ENCODE measurements around the gene DGKA. TPM values are rescaled to one million over a fixed set of nuclear protein-coding genes. Genes with fewer than 3 reads are reported as not detected.

The DGKA gene
- total RNA-seq, 2 donors from 2014 or later: 282 to 502 TPM

- Mint-ChIP-seq H3K9me3 (no peaks in the 10 kb centered on the region), H3K4me1 (peaks cover 78% of the 10 kb centered on the region), H3K36me3 (ENCODE audit: low read depth) (peaks cover 100% of the 10 kb centered on the region), H3K27me3 (no peaks in the 10 kb centered on the region), H3K4me3 (peak overlapping the region; percentile 98), H3K27ac (peak overlapping the region; percentile 99)
- ATAC-seq (replicated peaks): peak; percentile 42
Measured at GRCh38 chr12:55938826-55939501, 8.0 kb downstream of the DGKA start.

GRCh38 chr12:55940065-55940732, 9.2 kb downstream of the DGKA start:
- H3K9me3 Mint-ChIP-seq: no peaks in the 10 kb centered on the region
- peaks cover 69% of the 10 kb centered on the region for H3K4me1 Mint-ChIP-seq
- no peaks in the 10 kb centered on the region for H3K27me3 Mint-ChIP-seq
- peak; percentile 83 for ATAC-seq (replicated peaks)
- H3K4me3 Mint-ChIP-seq: peak overlapping the region; percentile 98
- peak overlapping the region; percentile 99 for H3K27ac Mint-ChIP-seq
- H3K36me3 Mint-ChIP-seq (ENCODE audit: low read depth): peaks cover 100% of the 10 kb centered on the region

- Mint-ChIP-seq H3K27ac (peak overlapping the region; percentile 37), H3K27me3 (no peaks in the 10 kb centered on the region), H3K36me3 (ENCODE audit: low read depth) (peaks cover 100% of the 10 kb centered on the region), H3K9me3 (no peaks in the 10 kb centered on the region), H3K4me3 (no peak overlapping the region), H3K4me1 (peaks cover 66% of the 10 kb centered on the region)
- ATAC-seq (replicated peaks): no peak
Measured at GRCh38 chr12:55942055-55942454, 11.1 kb downstream of the DGKA start.

GRCh38 chr12:55942577-55943136, 11.7 kb downstream of the DGKA start:
- Mint-ChIP-seq H3K27me3 (no peaks in the 10 kb centered on the region), H3K4me3 (no peak overlapping the region), H3K27ac (peak overlapping the region; percentile 37), H3K4me1 (peaks cover 65% of the 10 kb centered on the region), H3K36me3 (ENCODE audit: low read depth) (peaks cover 100% of the 10 kb centered on the region), H3K9me3 (no peaks in the 10 kb centered on the region)
- ATAC-seq (replicated peaks): no peak

- no peaks in the 10 kb centered on the region for H3K9me3 Mint-ChIP-seq
- peak overlapping the region; percentile 64 for H3K27ac Mint-ChIP-seq
- peak overlapping the region; percentile 42 for H3K4me3 Mint-ChIP-seq
- H3K36me3 Mint-ChIP-seq (ENCODE audit: low read depth): peaks cover 98% of the 10 kb centered on the region
- no peaks in the 10 kb centered on the region for H3K27me3 Mint-ChIP-seq
- peaks cover 38% of the 10 kb centered on the region for H3K4me1 Mint-ChIP-seq
- peak; percentile 89 for ATAC-seq (replicated peaks)
Measured at GRCh38 chr12:55946553-55946952, 15.6 kb downstream of the DGKA start.

- Mint-ChIP-seq H3K4me1 (peaks cover 24% of the 10 kb centered on the region), H3K27ac (peak overlapping the region; percentile 68), H3K27me3 (no peaks in the 10 kb centered on the region), H3K4me3 (no peak overlapping the region), H3K9me3 (no peaks in the 10 kb centered on the region), H3K36me3 (ENCODE audit: low read depth) (peaks cover 49% of the 10 kb centered on the region)
- ATAC-seq (replicated peaks): peak; percentile 26
Measured at GRCh38 chr12:55955344-55955743, 24.4 kb downstream of the DGKA start.

- Mint-ChIP-seq H3K27ac (peak overlapping the region; percentile 68), H3K9me3 (no peaks in the 10 kb centered on the region)
- peak; percentile 69 for ATAC-seq (replicated peaks)
Measured at GRCh38 chr12:55955800-55956508, 25.0 kb downstream of the DGKA start.

GRCh38 chr12:55957106-55957859, 26.3 kb downstream of the DGKA start:
- H3K27ac Mint-ChIP-seq: peak overlapping the region; percentile 33
- peaks cover 24% of the 10 kb centered on the region for H3K4me1 Mint-ChIP-seq
- H3K36me3 Mint-ChIP-seq (ENCODE audit: low read depth): peaks cover 30% of the 10 kb centered on the region
- no peaks in the 10 kb centered on the region for H3K9me3 Mint-ChIP-seq
- ATAC-seq (replicated peaks): peak; percentile 3
- no peak overlapping the region for H3K4me3 Mint-ChIP-seq
- no peaks in the 10 kb centered on the region for H3K27me3 Mint-ChIP-seq

More at GRCh38 chr12:55955800-55956508, 25.0 kb downstream of the DGKA start:
- H3K36me3 Mint-ChIP-seq (ENCODE audit: low read depth): peaks cover 43% of the 10 kb centered on the region
- peaks cover 24% of the 10 kb centered on the region for H3K4me1 Mint-ChIP-seq
- no peak overlapping the region for H3K4me3 Mint-ChIP-seq
- H3K27me3 Mint-ChIP-seq: no peaks in the 10 kb centered on the region

- Mint-ChIP-seq H3K4me3 (no peak overlapping the region), H3K4me1 (peaks cover 18% of the 10 kb centered on the region), H3K27me3 (no peaks in the 10 kb centered on the region), H3K36me3 (ENCODE audit: low read depth) (peaks cover 8% of the 10 kb centered on the region), H3K27ac (no peak overlapping the region), H3K9me3 (no peaks in the 10 kb centered on the region)
- no peak for ATAC-seq (replicated peaks)
Measured at GRCh38 chr12:55963760-55964159, 32.8 kb downstream of the DGKA start.

- Mint-ChIP-seq H3K27me3 (no peaks in the 10 kb centered on the region), H3K36me3 (ENCODE audit: low read depth) (peaks cover 8% of the 10 kb centered on the region), H3K9me3 (no peaks in the 10 kb centered on the region), H3K27ac (peak overlapping the region; percentile 94), H3K4me1 (peaks cover 18% of the 10 kb centered on the region), H3K4me3 (peak overlapping the region; percentile 98)
- ATAC-seq (replicated peaks): no peak
Measured at GRCh38 chr12:55965240-55965639, 34.3 kb downstream of the DGKA start.

- Mint-ChIP-seq H3K27me3 (no peaks in the 10 kb centered on the region), H3K4me3 (peak within 1 kb of the TSS; percentile 98), H3K27ac (peak within 1 kb of the TSS; percentile 94), H3K9me3 (no peaks in the 10 kb centered on the region), H3K4me1 (peaks cover 18% of the 10 kb centered on the region), H3K36me3 (ENCODE audit: low read depth) (peaks cover 8% of the 10 kb centered on the region)
- ATAC-seq (replicated peaks): no peak
Measured at GRCh38 chr12:55965941-55966407, 35.0 kb downstream of the DGKA start, which contains the start of gene PMEL. TSS of gene PMEL (minus strand) at chr12:55966042. CDS start at chr12:55966011, 31 bp downstream.

- Mint-ChIP-seq H3K27ac (peak within 1 kb of the TSS; percentile 94), H3K27me3 (no peaks in the 10 kb centered on the region), H3K36me3 (ENCODE audit: low read depth) (peaks cover 8% of the 10 kb centered on the region), H3K4me1 (peaks cover 18% of the 10 kb centered on the region), H3K4me3 (peak within 1 kb of the TSS; percentile 98), H3K9me3 (no peaks in the 10 kb centered on the region)
- peak; percentile 99 for ATAC-seq (replicated peaks)
Measured at GRCh38 chr12:55966408-55967281, 35.7 kb downstream of the DGKA start, which contains the start of gene CDK2. TSS of gene CDK2 (plus strand) at chr12:55966830. CDS start at chr12:55967009, 179 bp downstream.

- H3K27me3 Mint-ChIP-seq: no peaks in the 10 kb centered on the region
- peaks cover 18% of the 10 kb centered on the region for H3K4me1 Mint-ChIP-seq
- no peak for ATAC-seq (replicated peaks)
- no peaks in the 10 kb centered on the region for H3K9me3 Mint-ChIP-seq
- H3K4me3 Mint-ChIP-seq: no peak overlapping the region
- H3K36me3 Mint-ChIP-seq (ENCODE audit: low read depth): peaks cover 8% of the 10 kb centered on the region
- H3K27ac Mint-ChIP-seq: no peak overlapping the region
Measured at GRCh38 chr12:55969356-55969755, 38.4 kb downstream of the DGKA start.

Measured in activated T-helper 17 cell treated with anti-CD3 and anti-CD28 coated beads, Interleukin-2, amount 50 U/mL, for 72 hours (primary cell).